ENCODE results near the gene NKX6-2. TPM values are rescaled to one million over a fixed set of nuclear protein-coding genes. Genes with fewer than 3 reads are reported as not detected.

Gene NKX6-2
- total RNA-seq, 1 experiment from 2014 or later: not detected

DNA sequence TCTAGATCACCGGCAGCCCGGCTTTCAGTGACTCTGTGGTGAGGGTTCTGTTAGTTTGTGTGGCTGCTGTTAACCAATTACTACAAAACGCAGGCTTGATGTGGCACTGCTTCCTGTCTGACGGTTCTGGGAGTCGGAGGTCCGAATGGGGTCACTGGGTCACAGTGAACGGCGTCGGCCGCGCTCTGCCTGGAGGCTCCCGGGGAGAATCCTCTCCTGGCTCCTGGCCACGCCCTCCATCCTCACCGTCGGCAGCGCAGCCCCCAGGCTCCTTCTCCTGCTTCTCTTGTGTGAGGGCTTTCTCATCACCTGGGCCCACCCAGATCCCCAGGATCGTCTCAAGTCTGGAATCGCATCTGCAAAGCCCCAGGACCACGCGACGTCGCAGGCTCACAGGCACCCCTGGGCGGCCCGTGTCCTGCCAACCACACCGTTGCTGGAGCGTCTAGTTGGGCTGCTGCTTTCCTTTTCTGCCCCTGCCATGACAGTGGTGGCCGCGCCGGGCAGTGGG is 31.8 kb upstream of the NKX6-2 start:
- BruUV-seq (replicated peaks): no TSS peak
- ChIA-PET CTCF (no interaction called here), POLR2A (no interaction called here)
- H3K4me3 Mint-ChIP-seq (ENCODE audit: unreplicated experiment): no peak overlapping the region
- Histone ChIP-seq H3K9me3 (no peaks in the 10 kb centered on the region; the same call in 1 of the 2 replicates), H3K27me3 (replicated peaks; ENCODE audit: control insufficient read depth, insufficient read depth, low read length) (no peaks in the 10 kb centered on the region), H3K4me3 (ENCODE audit: low read depth, low read length) (no peak overlapping the region), H3K4me1 (no peaks in the 10 kb centered on the region), H3K36me3 (ENCODE audit: control insufficient read depth, insufficient read depth, low read length) (no peaks in the 10 kb centered on the region)
- no peaks in the 10 kb centered on the region for H3K36me3 Mint-ChIP-seq (ENCODE audit: insufficient read depth, unreplicated experiment)
- H3K9me3 Mint-ChIP-seq (ENCODE audit: unreplicated experiment): peaks cover 17% of the 10 kb centered on the region
- no peak for DNase-seq
- H3K27ac Mint-ChIP-seq (ENCODE audit: unreplicated experiment): no peak overlapping the region
- H3K4me1 Mint-ChIP-seq (ENCODE audit: low read depth, unreplicated experiment): peaks cover 8% of the 10 kb centered on the region
- TF ChIP-seq, protein P1, sequence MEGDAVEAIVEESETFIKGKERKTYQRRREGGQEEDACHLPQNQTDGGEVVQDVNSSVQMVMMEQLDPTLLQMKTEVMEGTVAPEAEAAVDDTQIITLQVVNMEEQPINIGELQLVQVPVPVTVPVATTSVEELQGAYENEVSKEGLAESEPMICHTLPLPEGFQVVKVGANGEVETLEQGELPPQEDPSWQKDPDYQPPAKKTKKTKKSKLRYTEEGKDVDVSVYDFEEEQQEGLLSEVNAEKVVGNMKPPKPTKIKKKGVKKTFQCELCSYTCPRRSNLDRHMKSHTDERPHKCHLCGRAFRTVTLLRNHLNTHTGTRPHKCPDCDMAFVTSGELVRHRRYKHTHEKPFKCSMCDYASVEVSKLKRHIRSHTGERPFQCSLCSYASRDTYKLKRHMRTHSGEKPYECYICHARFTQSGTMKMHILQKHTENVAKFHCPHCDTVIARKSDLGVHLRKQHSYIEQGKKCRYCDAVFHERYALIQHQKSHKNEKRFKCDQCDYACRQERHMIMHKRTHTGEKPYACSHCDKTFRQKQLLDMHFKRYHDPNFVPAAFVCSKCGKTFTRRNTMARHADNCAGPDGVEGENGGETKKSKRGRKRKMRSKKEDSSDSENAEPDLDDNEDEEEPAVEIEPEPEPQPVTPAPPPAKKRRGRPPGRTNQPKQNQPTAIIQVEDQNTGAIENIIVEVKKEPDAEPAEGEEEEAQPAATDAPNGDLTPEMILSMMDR (IDR thresholded peaks at IDR 0.05; ENCODE audit: insufficient read depth in 1 of 2, low read depth in 1 of 2, low read length in 1 of 2, severe bottlenecking in 1 of 2, unreplicated experiment in 1 of 2): no peak
- intact Hi-C loops (cut with micrococcal nuclease; ENCODE audit: unreplicated experiment): no loop called here
- H3K27me3 Mint-ChIP-seq (ENCODE audit: insufficient read depth, unreplicated experiment): peaks cover 21% of the 10 kb centered on the region

DNA sequence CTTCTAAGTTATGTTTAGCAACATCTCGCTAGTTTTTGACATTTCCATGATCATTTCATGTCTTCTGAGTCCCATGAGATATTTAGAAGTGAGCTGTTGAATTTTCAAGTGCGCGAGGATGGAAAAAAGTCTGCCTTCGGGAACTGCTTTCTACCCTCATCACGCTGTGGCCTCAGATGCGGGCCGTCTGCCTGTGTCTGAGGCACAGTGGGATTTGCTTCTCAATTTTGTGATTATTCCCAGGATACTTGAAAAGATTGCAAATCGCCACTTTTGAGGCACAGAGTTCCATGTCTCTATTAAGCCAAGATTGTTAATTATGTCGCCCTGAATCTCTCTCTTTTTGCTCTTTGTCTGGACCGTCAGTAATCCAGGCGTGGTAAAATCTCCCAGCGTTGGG is 30.8 kb upstream of the NKX6-2 start:
- peaks cover 21% of the 10 kb centered on the region for H3K27me3 Mint-ChIP-seq (ENCODE audit: insufficient read depth, unreplicated experiment)

DNA sequence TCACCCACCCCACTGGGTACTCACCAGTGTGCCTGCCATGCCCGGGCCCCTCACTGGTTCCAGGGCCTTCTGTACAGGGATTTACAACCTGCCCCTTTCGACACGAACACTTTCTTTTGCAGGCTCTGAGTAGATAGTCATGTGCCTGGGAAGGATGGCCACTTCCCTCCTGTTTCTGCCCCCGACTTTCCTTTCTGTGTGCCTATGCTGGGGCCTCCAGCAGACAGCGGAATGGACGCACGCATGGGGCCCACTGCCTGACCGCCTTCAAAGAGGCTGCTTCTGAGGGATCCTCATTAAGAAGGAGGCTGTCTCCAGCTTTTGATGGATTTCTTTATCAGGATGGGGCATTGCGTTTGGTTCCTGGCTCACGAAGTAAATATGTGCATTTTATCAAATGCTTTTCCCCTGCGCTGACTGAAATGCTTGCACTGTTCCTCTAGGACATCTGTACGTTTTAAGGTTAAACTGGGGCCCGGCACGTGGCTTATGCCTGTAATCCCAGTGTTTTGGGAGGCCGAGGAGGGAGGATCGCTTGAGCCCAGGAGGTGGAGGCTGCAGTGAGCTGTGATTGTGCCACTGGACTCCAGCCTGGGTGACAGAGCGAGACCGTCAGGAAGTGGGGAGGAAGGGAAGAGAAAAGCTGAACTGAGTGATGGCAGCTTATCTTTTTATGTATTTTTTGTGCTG is 29.4 kb upstream of the NKX6-2 start:
- Mint-ChIP-seq H3K36me3 (ENCODE audit: insufficient read depth, unreplicated experiment) (no peaks in the 10 kb centered on the region), H3K27ac (ENCODE audit: unreplicated experiment) (no peak overlapping the region), H3K4me3 (ENCODE audit: unreplicated experiment) (no peak overlapping the region), H3K4me1 (ENCODE audit: low read depth, unreplicated experiment) (peaks cover 8% of the 10 kb centered on the region), H3K9me3 (ENCODE audit: unreplicated experiment) (peaks cover 17% of the 10 kb centered on the region), H3K27me3 (ENCODE audit: insufficient read depth, unreplicated experiment) (peaks cover 24% of the 10 kb centered on the region)
- H3K4me3 ChIP-seq (ENCODE audit: low read depth, low read length): no peak overlapping the region
- H3K4me1 ChIP-seq: no peaks in the 10 kb centered on the region
- ChIA-PET CTCF (interaction anchor here (0.6 kb wide), 1 partner anchor 671 kb away, joined by 5 read pairs; no protein-coding TSS in a partner anchor), POLR2A (no interaction called here)
- TF ChIP-seq, protein P1 (IDR thresholded peaks at IDR 0.05; ENCODE audit: insufficient read depth in 1 of 2, low read depth in 1 of 2, low read length in 1 of 2, severe bottlenecking in 1 of 2, unreplicated experiment in 1 of 2): no peak
- H3K27me3 ChIP-seq (replicated peaks; ENCODE audit: control insufficient read depth, insufficient read depth, low read length): no peaks in the 10 kb centered on the region
- no peaks in the 10 kb centered on the region; the same call in 1 of the 2 replicates for H3K9me3 ChIP-seq
- DNase-seq: no peak
- no TSS peak for BruUV-seq (replicated peaks)
- no peaks in the 10 kb centered on the region for H3K36me3 ChIP-seq (ENCODE audit: control insufficient read depth, insufficient read depth, low read length)
- intact Hi-C loops (cut with micrococcal nuclease; ENCODE audit: unreplicated experiment): no loop called here

More for the DNA sequence above, 30.8 kb upstream of the NKX6-2 start:
- POLR2A ChIA-PET: no interaction called here
- Histone ChIP-seq H3K4me1 (no peaks in the 10 kb centered on the region), H3K36me3 (ENCODE audit: control insufficient read depth, insufficient read depth, low read length) (no peaks in the 10 kb centered on the region), H3K27me3 (replicated peaks; ENCODE audit: control insufficient read depth, insufficient read depth, low read length) (no peaks in the 10 kb centered on the region), H3K9me3 (no peaks in the 10 kb centered on the region; the same call in 1 of the 2 replicates), H3K4me3 (ENCODE audit: low read depth, low read length) (no peak overlapping the region)
- H3K9me3 Mint-ChIP-seq (ENCODE audit: unreplicated experiment): peaks cover 17% of the 10 kb centered on the region
- no peak overlapping the region for H3K27ac Mint-ChIP-seq (ENCODE audit: unreplicated experiment)
- no TSS peak for BruUV-seq (replicated peaks)
- H3K36me3 Mint-ChIP-seq (ENCODE audit: insufficient read depth, unreplicated experiment): no peaks in the 10 kb centered on the region
- CTCF ChIA-PET: no interaction called here
- H3K4me3 Mint-ChIP-seq (ENCODE audit: unreplicated experiment): no peak overlapping the region
- peaks cover 8% of the 10 kb centered on the region for H3K4me1 Mint-ChIP-seq (ENCODE audit: low read depth, unreplicated experiment)
- intact Hi-C loops (cut with micrococcal nuclease; ENCODE audit: unreplicated experiment): no loop called here
- no peak for DNase-seq
- TF ChIP-seq, protein P1 (IDR thresholded peaks at IDR 0.05; ENCODE audit: insufficient read depth in 1 of 2, low read depth in 1 of 2, low read length in 1 of 2, severe bottlenecking in 1 of 2, unreplicated experiment in 1 of 2): no peak

All from Caco-2 (cell line).